ENCODE results near the gene GYS1.

GRCh38 chr19:48989701-48990291 lies 3.3 kb downstream of the GYS1 start:
- TF ChIP-seq EZH2phosphoT487 (IDR thresholded peaks at IDR 0.05; ENCODE audit: borderline replicate concordance, low read length) (no peak), CTCF (conservative IDR thresholded peaks at IDR 0.05; ENCODE audit: low read depth, low read length) (no peak)

Data from PC-3 (cell line).